Activated naive CD8-positive, alpha-beta T cell (primary cell): ENCODE data around the gene MED27.
A peak's percentile ranks its signal among the peaks of the same experiment; 100 is the strongest.

Experiments used
- H3K27ac Mint-ChIP-seq: one replicate; pipeline ENCODE4 v1.8.0; 2021; ENCODE audit warnings: mixed read lengths
- H3K27me3 Mint-ChIP-seq: one replicate; pipeline ENCODE4 v1.8.0; 2021; ENCODE audit warnings: mixed read lengths
- H3K36me3 Mint-ChIP-seq: one replicate; pipeline ENCODE4 v1.8.0; 2021; ENCODE audit warnings: mixed read lengths
- H3K4me1 Mint-ChIP-seq: one replicate; pipeline ENCODE4 v1.8.0; 2021; ENCODE audit warnings: low read depth, mixed read lengths
- H3K4me3 Mint-ChIP-seq: one replicate; pipeline ENCODE4 v1.8.0; 2021; ENCODE audit warnings: mild to moderate bottlenecking, mixed read lengths
- H3K9me3 Mint-ChIP-seq: one replicate; pipeline ENCODE4 v1.8.0; 2021; ENCODE audit warnings: low read depth, mixed read lengths

Gene MED27

DNA sequence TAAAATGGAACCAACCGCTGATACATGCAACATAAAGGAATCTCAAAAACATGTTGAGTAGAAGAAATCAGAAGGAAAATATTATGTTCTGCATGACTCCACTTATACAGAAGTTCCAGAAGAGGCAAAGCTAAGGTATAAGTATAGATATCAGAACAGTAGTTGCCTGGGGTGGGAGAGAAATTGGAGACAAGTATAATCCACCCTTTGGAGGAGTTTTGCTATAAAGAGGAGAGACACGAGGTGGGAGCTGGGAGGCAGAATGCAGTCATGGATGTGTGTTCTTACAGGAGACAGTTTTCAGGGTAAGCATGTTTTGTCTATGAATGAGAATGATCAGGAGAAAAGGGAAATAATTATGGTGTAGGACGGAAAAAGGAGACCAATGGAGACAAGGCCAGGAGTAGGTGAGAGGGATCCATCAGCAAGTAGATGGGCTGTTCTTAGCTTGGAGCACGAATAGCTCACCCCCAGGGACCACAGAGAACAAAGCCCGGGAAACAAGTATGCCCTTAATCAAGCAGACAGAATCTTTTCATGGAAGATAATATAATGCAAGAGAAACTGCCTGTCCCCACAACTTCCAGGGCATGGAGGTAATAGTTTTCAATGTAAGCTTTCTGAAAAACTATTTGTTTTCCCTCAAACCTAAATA lies 72.2 kb downstream of the MED27 start:
- H3K27me3 Mint-ChIP-seq: no peaks in the 10 kb centered on the region
- H3K27ac Mint-ChIP-seq: peak overlapping the region; percentile 29
- H3K4me1 Mint-ChIP-seq: peaks cover 28% of the 10 kb centered on the region
- no peaks in the 10 kb centered on the region for H3K9me3 Mint-ChIP-seq
- H3K4me3 Mint-ChIP-seq: no peak overlapping the region
- peaks cover 14% of the 10 kb centered on the region for H3K36me3 Mint-ChIP-seq

DNA sequence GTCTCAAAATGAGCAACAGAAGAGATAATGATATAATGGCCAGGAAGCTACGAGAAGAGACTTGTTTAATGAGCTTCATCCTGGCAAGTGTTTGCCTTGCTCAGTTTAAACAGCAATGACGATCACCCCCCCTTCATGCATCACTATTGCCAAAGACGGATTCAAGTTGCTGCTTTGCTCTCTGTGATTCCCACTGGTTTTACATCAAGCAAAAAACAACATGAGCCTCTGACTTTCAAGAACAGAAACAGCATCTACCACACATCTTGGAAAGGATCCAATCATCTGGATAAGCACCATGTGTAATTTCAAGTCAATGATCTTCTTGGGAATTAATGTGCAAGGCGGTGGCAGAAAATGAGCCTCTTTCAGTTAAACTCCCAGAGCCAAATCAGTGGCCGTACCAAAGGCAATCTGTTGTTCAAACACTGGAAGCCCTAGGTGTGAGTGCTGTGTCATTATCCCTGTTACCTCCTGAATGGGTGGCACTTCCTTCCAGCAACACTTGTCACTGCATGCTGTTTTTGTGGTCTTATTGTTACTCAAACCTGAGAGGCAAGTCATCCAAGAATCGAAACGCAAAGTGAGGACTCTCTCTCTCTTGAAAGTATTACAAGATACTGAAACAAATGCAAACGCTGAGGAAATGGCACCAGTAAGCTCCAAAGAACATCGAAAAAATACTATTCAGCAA lies 72.8 kb downstream of the MED27 start:
- H3K27me3 Mint-ChIP-seq: no peaks in the 10 kb centered on the region
- H3K4me1 Mint-ChIP-seq: peaks cover 28% of the 10 kb centered on the region
- peaks cover 9% of the 10 kb centered on the region for H3K36me3 Mint-ChIP-seq
- H3K27ac Mint-ChIP-seq: peak overlapping the region; percentile 29
- H3K9me3 Mint-ChIP-seq: no peaks in the 10 kb centered on the region
- no peak overlapping the region for H3K4me3 Mint-ChIP-seq

DNA sequence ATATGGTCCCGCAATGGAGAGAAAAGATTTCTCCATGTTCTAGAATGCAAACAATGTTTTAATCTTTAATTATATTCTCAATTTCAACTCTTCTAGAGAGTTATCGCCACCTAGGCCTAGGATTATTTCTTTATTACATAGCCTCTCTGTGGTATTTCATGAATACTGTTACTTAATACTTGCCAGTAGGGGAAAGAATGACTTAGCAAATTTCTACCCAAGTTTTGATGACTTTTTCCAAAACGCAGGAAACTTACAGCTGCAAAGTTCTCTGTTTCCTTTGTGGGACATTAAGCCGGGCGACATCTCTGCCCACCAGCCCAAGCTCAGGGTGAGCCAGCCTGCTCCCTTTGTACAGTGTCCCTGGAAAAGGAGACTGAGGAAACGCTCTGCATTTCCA lies 73.8 kb downstream of the MED27 start:
- Mint-ChIP-seq H3K27me3 (no peaks in the 10 kb centered on the region), H3K27ac (no peak overlapping the region), H3K4me3 (no peak overlapping the region), H3K9me3 (no peaks in the 10 kb centered on the region), H3K4me1 (peaks cover 31% of the 10 kb centered on the region), H3K36me3 (peaks cover 7% of the 10 kb centered on the region)

DNA sequence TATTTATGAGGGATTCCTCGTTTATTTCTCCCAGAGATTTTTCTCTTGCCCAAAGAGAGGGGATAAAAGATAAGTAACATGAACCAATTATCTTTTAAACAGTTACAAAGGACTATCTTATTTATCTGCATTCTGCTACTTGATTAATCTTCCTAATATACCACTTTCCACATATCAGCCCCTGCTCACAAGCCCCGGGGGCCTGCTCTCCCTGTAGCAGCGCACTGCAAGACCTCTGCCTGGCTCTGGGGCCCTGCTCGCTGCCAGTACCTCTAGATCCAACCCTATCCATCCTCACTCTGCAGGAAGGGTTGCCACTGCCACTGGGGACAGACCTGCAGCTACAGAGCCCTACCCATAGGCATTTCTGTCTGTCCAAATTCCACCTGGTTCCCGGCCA lies 75.3 kb downstream of the MED27 start:
- Mint-ChIP-seq H3K4me3 (no peak overlapping the region), H3K27ac (no peak overlapping the region), H3K36me3 (peaks cover 7% of the 10 kb centered on the region), H3K27me3 (no peaks in the 10 kb centered on the region), H3K4me1 (peaks cover 41% of the 10 kb centered on the region), H3K9me3 (no peaks in the 10 kb centered on the region)

DNA sequence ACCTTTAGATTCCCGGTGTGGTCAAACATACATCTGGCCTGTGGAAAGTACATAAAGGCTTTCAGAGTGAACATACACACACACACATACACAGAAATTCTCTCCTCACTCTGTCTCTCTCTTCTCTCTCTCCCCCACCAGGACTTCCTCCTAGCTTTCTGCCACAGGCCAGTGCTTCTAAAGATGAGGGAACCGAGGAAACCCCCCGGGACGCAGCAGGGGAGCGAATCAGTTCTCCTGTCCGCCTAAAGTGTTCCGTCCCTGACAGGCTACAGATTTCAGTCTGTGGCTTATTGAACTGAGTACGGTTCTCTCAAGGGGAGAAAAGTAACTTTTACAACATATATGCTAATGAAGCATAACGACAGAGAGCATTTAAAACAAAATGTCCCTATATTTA lies 75.8 kb downstream of the MED27 start:
- Mint-ChIP-seq H3K27ac (peak overlapping the region; percentile 36), H3K9me3 (no peaks in the 10 kb centered on the region), H3K4me3 (no peak overlapping the region), H3K36me3 (peaks cover 7% of the 10 kb centered on the region), H3K27me3 (no peaks in the 10 kb centered on the region), H3K4me1 (peaks cover 43% of the 10 kb centered on the region)

DNA sequence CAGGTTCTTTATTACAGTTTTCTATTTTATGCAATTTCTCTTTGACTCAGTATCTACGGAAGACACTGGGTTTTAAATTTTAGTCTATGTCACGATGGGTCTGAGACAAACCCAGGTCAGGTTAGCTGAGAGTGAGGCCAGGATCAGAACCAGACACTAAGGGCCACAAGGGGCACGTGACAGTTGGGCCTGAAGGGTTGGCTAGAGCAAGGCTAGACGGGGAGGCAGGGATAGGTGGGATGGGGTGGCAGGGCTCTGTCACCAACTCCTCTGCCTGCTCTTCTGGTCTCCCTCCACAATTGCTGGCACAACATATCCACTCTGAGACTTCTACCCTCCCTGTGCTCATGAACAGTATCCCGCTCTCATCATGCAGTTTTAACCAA lies 76.4 kb downstream of the MED27 start:
- peaks cover 7% of the 10 kb centered on the region for H3K36me3 Mint-ChIP-seq
- no peak overlapping the region for H3K4me3 Mint-ChIP-seq
- H3K4me1 Mint-ChIP-seq: peaks cover 43% of the 10 kb centered on the region
- H3K9me3 Mint-ChIP-seq: no peaks in the 10 kb centered on the region
- no peaks in the 10 kb centered on the region for H3K27me3 Mint-ChIP-seq
- no peak overlapping the region for H3K27ac Mint-ChIP-seq

DNA sequence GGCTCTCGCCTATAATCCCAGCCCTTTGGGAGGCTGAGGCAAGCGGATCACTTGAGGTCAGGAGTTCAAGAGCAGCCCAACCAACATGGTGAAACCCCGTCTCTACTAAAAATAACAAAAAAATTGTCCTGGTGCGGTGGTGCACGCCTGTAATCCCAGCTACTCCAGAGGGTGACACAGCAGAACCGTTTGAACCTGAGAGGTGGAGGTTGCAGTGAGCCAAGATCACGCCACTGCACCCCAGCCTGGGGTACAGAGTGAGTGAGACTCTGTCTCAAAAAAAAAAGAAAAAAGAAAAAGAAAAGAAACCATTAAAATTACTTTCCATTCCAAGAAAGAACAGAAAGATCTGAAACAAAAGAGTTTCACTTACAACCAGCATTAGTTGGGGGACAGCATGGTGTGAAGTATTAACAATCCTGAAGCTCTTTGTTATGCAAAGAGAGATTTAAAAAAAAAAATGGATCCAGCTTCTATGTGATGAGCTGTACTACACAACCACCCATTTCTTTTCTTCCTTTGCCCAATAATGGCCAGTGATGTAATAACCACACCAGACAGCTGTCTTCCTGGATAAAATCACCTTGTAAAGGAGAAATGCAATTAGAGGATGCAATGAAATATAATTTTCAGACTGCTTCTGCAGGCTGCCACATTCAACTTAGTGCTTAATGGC lies 76.9 kb downstream of the MED27 start:
- Mint-ChIP-seq H3K4me3 (no peak overlapping the region), H3K27me3 (no peaks in the 10 kb centered on the region), H3K27ac (no peak overlapping the region), H3K36me3 (peaks cover 8% of the 10 kb centered on the region), H3K4me1 (peaks cover 42% of the 10 kb centered on the region), H3K9me3 (no peaks in the 10 kb centered on the region)

DNA sequence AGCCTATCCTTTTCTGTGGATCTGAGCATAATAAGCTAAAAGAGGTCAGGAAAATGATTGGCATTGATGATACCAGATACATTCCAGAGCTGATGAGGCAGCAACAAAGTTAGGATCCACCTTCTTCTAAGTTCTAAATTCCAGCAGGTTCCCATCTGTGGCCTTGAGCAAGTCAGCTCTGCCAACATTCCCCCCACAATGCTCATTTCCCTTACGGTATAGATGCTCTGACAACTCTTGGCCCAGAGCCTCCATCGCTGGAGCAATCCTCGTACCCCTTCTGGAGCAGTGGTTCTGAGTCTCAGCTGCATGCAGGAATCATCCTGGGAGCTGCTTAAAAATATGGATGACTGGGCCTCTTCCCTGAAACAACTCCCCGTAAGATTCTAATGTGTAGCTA lies 78.1 kb downstream of the MED27 start:
- Mint-ChIP-seq H3K4me1 (peaks cover 31% of the 10 kb centered on the region), H3K27ac (no peak overlapping the region), H3K9me3 (no peaks in the 10 kb centered on the region)

DNA sequence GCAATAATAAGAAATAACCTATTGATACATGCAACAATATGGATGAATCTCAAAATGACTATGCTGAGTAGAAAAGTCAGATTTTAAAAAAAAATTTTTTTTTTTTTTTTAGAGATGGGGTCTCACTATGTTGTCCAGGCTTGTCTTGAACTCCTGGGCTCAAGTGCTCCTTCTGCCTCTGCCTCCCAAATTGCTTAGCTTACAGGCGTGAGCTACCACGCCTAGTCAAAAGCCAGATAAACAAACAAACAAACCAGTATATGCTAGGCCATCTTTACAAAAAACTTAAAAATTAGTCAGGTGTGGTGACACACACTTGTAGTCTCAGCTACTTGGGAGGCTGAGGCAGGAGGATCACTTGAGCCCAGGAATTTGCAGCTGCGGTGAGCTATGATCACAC lies 79.0 kb downstream of the MED27 start:
- H3K36me3 Mint-ChIP-seq: peaks cover 13% of the 10 kb centered on the region
- peak overlapping the region; percentile 25 for H3K27ac Mint-ChIP-seq

More for the DNA sequence above, 78.1 kb downstream of the MED27 start:
- Mint-ChIP-seq H3K4me3 (no peak overlapping the region), H3K36me3 (peaks cover 6% of the 10 kb centered on the region), H3K27me3 (no peaks in the 10 kb centered on the region)

DNA sequence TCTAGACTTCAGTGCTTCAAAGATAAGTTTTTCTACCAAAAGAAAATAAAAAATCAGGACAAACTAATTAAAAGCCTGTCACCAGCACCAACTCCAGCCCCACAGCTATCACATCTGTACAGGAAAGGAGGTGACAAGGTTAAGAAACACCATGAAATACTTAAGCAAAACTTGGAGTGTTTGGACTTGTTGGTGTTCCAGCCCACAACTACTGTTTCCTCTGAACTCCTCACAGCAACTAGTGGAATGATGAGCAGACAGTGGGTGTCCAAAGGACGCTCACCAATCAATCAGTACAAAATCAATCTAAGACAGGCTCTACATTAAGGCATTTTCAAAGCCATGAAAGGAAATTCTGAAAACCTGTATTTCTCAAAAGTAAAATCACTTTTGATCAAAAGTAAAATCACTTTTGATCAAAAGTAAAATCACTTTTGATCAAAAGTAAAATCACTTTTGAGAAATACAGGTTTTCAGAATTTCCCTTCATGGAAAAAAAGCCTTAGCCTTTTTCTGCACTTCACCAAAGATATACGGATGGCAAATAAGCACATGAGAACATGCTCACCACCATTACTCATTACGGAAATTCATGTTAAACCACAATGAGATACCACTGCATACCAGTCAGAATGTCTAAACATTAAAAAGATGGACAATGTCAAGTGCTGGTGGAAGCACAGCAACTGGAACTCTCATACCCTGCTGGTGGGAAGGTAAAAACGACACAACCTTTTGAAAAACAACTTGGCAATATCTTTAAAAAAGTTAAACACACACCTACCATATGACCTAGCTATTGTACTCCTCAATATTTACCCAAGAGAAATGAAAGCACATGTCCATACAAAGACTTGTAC lies 79.7 kb downstream of the MED27 start:
- peaks cover 25% of the 10 kb centered on the region for H3K4me1 Mint-ChIP-seq
- peaks cover 19% of the 10 kb centered on the region for H3K36me3 Mint-ChIP-seq
- H3K4me3 Mint-ChIP-seq: no peak overlapping the region
- no peaks in the 10 kb centered on the region for H3K9me3 Mint-ChIP-seq
- no peaks in the 10 kb centered on the region for H3K27me3 Mint-ChIP-seq
- peak overlapping the region; percentile 25 for H3K27ac Mint-ChIP-seq

More for the DNA sequence above, 79.0 kb downstream of the MED27 start:
- Mint-ChIP-seq H3K9me3 (no peaks in the 10 kb centered on the region), H3K4me3 (no peak overlapping the region), H3K4me1 (peaks cover 26% of the 10 kb centered on the region), H3K27me3 (no peaks in the 10 kb centered on the region)

DNA sequence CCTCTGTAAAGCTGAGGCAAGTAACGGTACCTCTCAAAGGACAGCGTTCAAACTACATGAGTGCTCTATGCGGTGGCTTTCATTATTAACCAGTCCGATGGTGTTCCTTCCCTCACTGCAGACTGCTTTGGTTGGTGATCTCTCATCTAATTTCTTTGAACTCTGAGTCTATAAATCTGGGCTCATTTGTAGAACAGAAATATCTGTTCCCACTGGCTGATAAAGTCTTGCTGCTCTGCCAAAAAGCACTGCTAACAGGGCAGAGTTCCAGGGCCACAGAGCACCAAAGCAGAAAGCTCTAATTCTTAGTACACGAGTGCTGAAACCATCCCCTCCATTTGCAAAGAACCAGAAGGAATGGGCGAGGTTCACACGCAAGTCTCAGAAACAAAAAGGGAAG lies 81.9 kb downstream of the MED27 start:
- H3K36me3 Mint-ChIP-seq: peaks cover 20% of the 10 kb centered on the region
- no peaks in the 10 kb centered on the region for H3K27me3 Mint-ChIP-seq
- peaks cover 15% of the 10 kb centered on the region for H3K4me1 Mint-ChIP-seq
- H3K4me3 Mint-ChIP-seq: no peak overlapping the region
- no peak overlapping the region for H3K27ac Mint-ChIP-seq
- H3K9me3 Mint-ChIP-seq: no peaks in the 10 kb centered on the region

DNA sequence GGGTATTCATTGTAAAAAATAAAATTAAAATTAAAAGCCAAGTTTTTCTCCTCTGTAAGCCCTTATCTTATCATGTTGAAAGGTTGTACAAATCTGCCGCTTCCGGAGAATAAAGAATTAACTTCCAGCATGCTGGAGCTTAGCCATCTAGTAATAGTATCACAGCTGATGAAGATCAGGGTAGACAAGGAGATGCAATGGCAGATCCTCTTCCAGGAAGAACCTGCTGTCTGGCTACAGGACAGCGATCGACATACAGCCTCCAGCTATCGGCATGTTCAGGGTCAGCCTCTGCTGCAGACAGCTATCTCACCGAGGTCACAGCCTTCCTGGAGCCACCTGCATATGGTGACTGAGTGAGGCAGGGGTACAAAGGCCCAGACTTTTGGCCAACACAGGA lies 82.6 kb downstream of the MED27 start:
- peaks cover 15% of the 10 kb centered on the region for H3K4me1 Mint-ChIP-seq
- H3K27ac Mint-ChIP-seq: no peak overlapping the region
- no peaks in the 10 kb centered on the region for H3K9me3 Mint-ChIP-seq
- no peaks in the 10 kb centered on the region for H3K27me3 Mint-ChIP-seq
- H3K36me3 Mint-ChIP-seq: peaks cover 20% of the 10 kb centered on the region
- no peak overlapping the region for H3K4me3 Mint-ChIP-seq

DNA sequence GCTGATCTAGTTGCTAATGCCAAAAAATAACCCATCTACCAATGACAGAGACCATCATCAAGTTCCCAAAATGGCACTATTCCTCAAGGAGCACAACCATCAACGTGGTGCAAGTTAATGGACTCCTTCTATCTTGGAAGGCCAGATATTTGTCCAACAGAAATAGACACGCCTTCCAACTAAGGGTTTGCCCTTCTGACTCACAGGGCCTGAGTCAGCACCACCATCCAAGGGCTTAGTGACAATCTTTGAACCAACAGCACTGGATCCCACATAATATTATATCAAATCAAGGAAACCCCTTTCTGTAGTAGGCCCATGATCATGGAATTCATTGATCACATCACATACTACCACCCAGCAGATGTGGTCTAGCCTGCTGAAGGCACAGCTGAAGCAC lies 84.3 kb downstream of the MED27 start:
- H3K27ac Mint-ChIP-seq: no peak overlapping the region
- H3K27me3 Mint-ChIP-seq: no peaks in the 10 kb centered on the region
- peaks cover 12% of the 10 kb centered on the region for H3K4me1 Mint-ChIP-seq
- no peaks in the 10 kb centered on the region for H3K9me3 Mint-ChIP-seq
- peaks cover 20% of the 10 kb centered on the region for H3K36me3 Mint-ChIP-seq
- H3K4me3 Mint-ChIP-seq: no peak overlapping the region

DNA sequence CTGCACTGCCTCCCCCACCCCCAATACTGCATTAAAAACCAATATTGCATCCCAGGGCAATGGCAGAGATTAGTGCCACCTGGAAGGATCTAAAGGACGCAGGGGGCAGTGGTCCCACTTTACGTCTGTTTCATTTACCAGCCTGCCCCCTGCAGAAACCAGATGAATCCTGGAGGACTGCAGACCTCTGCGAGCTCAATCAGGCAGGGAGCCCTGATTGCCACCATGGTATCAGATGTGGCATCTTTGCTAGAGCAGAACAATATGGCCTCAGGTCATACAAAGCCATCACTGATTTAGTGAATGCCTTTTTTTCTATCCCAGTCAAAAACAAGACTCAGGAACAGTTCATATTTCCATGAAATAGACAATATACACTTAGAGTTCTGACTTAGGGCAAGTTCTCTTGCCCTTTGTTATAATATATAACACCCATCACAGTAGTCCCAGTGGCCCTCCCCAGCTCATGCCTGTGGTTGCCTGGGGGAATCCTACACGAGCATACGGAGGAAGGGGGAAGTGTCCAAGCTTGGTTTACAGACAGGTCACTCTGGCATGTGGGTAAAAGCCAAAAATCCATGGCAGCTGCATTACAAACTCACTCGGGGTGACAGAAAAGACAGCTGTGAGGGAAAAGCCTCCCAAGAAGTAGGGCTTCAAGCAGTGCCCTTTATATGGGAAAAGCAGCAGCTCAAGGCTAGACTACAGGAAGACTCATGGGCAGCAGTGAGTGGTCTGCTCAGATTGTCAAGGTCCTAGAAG lies 85.1 kb downstream of the MED27 start:
- no peak overlapping the region for H3K27ac Mint-ChIP-seq
- H3K4me1 Mint-ChIP-seq: peaks cover 5% of the 10 kb centered on the region
- no peaks in the 10 kb centered on the region for H3K27me3 Mint-ChIP-seq
- peaks cover 18% of the 10 kb centered on the region for H3K36me3 Mint-ChIP-seq
- H3K4me3 Mint-ChIP-seq: no peak overlapping the region
- no peaks in the 10 kb centered on the region for H3K9me3 Mint-ChIP-seq
